DND-41 (cell line): ENCODE results near the gene APEH.
"Not testable (repeated sequence)": the region's sequence is repeated elsewhere in the genome, so short reads cannot be mapped to it uniquely, and the experiment has no call there.

ENCODE experiments used
- EZH2 ChIP-seq: IDR thresholded peaks from 3 replicates; pipeline ENCODE4 v1.6.1; 2012; ENCODE audit warnings: borderline replicate concordance, low read depth, mild to moderate bottlenecking, moderate library complexity, low read length, inconsistent platforms; ENCODE audit not compliant: severe bottlenecking
- TF ChIP-seq, protein P1 (sequence below): IDR thresholded peaks from 2 replicates; pipeline ENCODE4 v1.5.1; 2012; ENCODE audit warnings: borderline replicate concordance, low read length, moderate library complexity, mild to moderate bottlenecking; ENCODE audit not compliant: poor library complexity, severe bottlenecking; ENCODE audit errors: extremely low read depth

GRCh38 chr3:49691481-49691880 is 17.3 kb downstream of the APEH start:
- TF ChIP-seq, protein P1, sequence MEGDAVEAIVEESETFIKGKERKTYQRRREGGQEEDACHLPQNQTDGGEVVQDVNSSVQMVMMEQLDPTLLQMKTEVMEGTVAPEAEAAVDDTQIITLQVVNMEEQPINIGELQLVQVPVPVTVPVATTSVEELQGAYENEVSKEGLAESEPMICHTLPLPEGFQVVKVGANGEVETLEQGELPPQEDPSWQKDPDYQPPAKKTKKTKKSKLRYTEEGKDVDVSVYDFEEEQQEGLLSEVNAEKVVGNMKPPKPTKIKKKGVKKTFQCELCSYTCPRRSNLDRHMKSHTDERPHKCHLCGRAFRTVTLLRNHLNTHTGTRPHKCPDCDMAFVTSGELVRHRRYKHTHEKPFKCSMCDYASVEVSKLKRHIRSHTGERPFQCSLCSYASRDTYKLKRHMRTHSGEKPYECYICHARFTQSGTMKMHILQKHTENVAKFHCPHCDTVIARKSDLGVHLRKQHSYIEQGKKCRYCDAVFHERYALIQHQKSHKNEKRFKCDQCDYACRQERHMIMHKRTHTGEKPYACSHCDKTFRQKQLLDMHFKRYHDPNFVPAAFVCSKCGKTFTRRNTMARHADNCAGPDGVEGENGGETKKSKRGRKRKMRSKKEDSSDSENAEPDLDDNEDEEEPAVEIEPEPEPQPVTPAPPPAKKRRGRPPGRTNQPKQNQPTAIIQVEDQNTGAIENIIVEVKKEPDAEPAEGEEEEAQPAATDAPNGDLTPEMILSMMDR = not testable (repeated sequence)
- TF ChIP-seq EZH2 = not testable (repeated sequence)
